GM12878 (cell line): Measurements from ENCODE around the gene MOB2.

Source experiments
- CTCF ChIP-seq, 3 experiments: IDR thresholded peaks in 2 of 3; conservative IDR thresholded peaks in 1 of 3; 2 replicates each; pipeline ENCODE4 v1.5.1; 2011; ENCODE audit warnings: low read depth in 3 of 3, low read length in 3 of 3, mild to moderate bottlenecking in 3 of 3, control low read depth in 2 of 3, moderate library complexity in 2 of 3, inconsistent platforms in 1 of 3, mixed read lengths in 1 of 3; ENCODE audit not compliant: control insufficient read depth in 2 of 3, insufficient read depth in 1 of 3; ENCODE audit errors: extremely low read depth in 1 of 3
- NR2F1 ChIP-seq: fragments of 450-650 bp; conservative IDR thresholded peaks from 2 replicates; pipeline ENCODE4 v1.6.1; 2017; ENCODE audit warnings: mild to moderate bottlenecking
- POLR2AphosphoS5 ChIP-seq: IDR thresholded peaks from 2 replicates; pipeline ENCODE4 v1.6.1; 2011; ENCODE audit warnings: mild to moderate bottlenecking, low read length, inconsistent platforms
- TAF1 ChIP-seq: IDR thresholded peaks from 2 replicates; pipeline ENCODE4 v1.6.1; 2011; ENCODE audit warnings: mild to moderate bottlenecking, low read depth, low read length, borderline replicate concordance
- YY1 ChIP-seq: IDR thresholded peaks from 2 replicates; pipeline ENCODE4 v1.6.1; 2011; ENCODE audit warnings: low read depth, mild to moderate bottlenecking, low read length
- ZNF687 ChIP-seq: fragments of 450-650 bp; IDR thresholded peaks from 2 replicates; pipeline ENCODE4 v1.6.1; 2017; ENCODE audit warnings: mild to moderate bottlenecking, moderate library complexity
- TF ChIP-seq, protein P1 (sequence below): IDR thresholded peaks from 2 replicates; pipeline ENCODE4 v1.6.1; 2012; ENCODE audit warnings: low read length, inconsistent platforms

GRCh38 chr11:1533342-1533725, 46.8 kb upstream of the MOB2 start:
- TF ChIP-seq, protein P1, sequence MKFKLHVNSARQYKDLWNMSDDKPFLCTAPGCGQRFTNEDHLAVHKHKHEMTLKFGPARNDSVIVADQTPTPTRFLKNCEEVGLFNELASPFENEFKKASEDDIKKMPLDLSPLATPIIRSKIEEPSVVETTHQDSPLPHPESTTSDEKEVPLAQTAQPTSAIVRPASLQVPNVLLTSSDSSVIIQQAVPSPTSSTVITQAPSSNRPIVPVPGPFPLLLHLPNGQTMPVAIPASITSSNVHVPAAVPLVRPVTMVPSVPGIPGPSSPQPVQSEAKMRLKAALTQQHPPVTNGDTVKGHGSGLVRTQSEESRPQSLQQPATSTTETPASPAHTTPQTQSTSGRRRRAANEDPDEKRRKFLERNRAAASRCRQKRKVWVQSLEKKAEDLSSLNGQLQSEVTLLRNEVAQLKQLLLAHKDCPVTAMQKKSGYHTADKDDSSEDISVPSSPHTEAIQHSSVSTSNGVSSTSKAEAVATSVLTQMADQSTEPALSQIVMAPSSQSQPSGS: no peak
- TF ChIP-seq NR2F1 (no peak), CTCF (IDR thresholded peaks at IDR 0.05 in 2 of 3, conservative IDR thresholded peaks at IDR 0.05 in 1 of 3; ENCODE audit: control insufficient read depth in 2 of 3, extremely low read depth in 1 of 3, insufficient read depth in 1 of 3, low read depth in 3 of 3, low read length in 3 of 3) (no peak), POLR2AphosphoS5 (no peak), YY1 (no peak), TAF1 (no peak), ZNF687 (no peak)
